Myocyte (in vitro differentiated cells): ENCODE data around the gene NEB. TPM values are rescaled to one million over a fixed set of nuclear protein-coding genes. Genes with fewer than 3 reads are reported as not detected.
"Not testable (repeated sequence)": the region's sequence is repeated elsewhere in the genome, so short reads cannot be mapped to it uniquely, and the experiment has no call there.

Experiments used
- DNase-seq: peaks from one replicate; pipeline ENCODE4 v3.0.0-alpha.2; 2012; ENCODE audit warnings: low read depth
- total RNA-seq: library from RNA; depleted of rRNA; stranded (reverse); fragments of >200 nt; gene quantifications from 2 replicates; pipeline ENCODE4 v1.2.3, GENCODE V29; 2014

The NEB gene
- total RNA-seq, 1 donor from 2014 or later: 1,145 TPM

DNA sequence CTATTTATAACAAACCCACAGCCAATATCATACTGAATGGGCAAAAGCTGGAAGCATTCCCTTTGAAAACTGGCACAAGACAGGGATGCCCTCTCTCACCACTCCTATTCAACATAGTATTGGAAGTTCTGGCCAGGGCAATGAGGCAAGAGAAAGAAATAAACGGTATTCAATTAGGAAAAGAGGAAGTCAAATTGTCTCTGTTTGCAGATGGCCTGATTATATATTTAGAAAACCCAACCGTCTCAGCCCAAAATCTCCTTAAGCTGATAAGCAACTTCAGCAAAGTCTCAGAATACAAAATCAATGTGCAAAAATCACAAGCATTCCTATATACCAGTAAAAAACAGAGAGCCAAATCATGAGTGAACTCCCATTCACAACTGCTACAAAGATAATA is 176.4 kb downstream of the NEB start:
- DNase-seq: not testable (repeated sequence)

- DNase-seq: no peak
Measured at GRCh38 chr2:151556121-151556520, 178.2 kb downstream of the NEB start.

GRCh38 chr2:151552287-151552686 is 182.0 kb downstream of the NEB start:
- no peak for DNase-seq

GRCh38 chr2:151551556-151551955 is 182.7 kb downstream of the NEB start:
- no peak for DNase-seq

DNA sequence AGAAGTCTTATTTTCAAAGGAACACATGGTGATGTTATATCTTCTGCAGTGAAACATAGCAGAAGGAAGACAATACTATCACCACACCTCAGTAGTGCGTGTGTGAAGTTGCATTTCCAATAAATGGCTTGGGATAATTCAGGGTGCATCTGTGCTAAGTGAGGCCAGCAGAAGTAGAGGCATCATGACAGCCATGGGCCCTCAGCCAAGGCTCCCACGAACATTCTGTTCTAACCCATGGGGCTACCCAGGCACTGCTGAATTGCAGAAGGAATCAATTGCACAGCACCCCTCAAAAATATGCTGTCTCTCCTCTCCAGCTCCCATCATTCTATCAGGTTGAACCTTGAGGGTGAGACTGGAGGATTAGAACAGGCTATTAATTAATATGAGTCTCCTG is 185.1 kb downstream of the NEB start:
- no peak for DNase-seq

DNA sequence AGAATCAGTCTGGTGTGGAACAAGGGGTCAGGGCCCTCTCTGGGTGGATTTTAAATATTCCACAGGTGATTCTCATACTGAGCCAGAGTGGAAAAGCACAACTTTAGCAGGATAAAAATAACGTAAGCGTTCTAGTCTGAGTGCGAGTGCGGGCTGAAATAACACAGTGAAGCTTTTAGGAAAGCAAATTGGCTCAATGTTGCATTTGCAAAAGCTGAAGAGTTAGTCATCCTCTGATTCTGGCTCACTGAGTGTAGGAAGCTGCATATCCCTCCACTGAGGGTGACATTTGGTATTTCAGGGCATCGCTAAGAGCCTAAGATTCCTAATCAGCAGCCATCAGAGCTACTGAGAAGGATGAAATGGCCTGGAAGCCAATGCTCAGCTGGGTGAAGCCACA is 189.8 kb downstream of the NEB start:
- DNase-seq: no peak

- DNase-seq: no peak
Measured at GRCh38 chr2:151543876-151544275, 190.4 kb downstream of the NEB start.

GRCh38 chr2:151534001-151534400 is 200.3 kb downstream of the NEB start:
- DNase-seq: no peak

GRCh38 chr2:151533127-151533526 is 201.1 kb downstream of the NEB start:
- DNase-seq: no peak

DNA sequence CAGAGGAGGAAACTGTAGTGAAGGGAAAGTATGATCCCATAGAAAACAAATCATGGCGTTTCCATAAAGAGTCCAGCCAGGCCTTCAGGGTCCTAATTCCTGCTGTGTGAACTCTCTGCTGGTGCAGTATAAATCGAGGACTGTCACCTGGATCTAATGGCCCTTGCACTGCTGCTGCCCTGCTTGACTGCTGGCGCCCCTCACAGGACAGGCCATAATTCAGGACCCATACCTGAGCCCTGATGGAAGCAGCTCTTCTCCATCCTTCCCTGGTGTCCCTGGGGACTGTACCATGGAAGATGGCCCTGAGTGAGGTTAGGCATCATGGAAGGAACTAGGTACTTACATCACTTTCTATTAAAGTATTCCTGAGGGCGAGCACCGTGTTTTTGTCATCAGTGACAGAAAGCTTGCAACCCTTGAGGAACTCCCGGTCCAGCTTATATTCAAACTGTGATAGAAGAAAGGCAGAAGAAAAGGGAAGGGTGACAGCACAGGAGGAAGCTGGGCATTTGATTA is 207.6 kb downstream of the NEB start:
- DNase-seq: no peak

DNA sequence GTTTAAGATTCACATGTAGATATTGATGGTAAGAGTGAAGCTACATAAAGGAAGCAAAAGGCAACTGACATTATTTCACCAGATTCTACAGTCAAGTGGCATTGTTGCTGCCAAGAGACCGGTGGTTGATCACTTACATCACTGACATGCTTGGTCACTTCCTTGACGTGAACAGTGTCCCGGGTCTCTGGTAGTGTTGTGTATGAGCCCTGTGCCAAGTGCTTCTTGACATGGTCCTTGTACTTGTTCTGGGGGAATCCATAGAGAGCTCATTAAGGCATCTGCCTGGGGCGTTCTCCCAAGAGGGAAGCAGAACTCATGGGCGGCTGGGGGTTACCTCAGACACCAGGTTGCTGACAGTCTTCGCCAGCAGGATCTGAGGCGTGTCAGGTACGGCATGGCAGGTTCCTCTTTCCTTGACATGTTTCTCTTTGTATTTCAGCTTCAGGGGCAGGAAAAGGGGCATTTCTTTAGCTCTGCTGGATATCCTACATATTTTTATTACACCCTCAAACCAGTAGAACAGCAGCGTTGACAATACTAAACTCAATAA is 208.4 kb downstream of the NEB start:
- no peak for DNase-seq

- DNase-seq: no peak
Measured at GRCh38 chr2:151523850-151524249, 210.4 kb downstream of the NEB start.

- no peak for DNase-seq
Measured at GRCh38 chr2:151522556-151522955, 211.7 kb downstream of the NEB start.

DNA sequence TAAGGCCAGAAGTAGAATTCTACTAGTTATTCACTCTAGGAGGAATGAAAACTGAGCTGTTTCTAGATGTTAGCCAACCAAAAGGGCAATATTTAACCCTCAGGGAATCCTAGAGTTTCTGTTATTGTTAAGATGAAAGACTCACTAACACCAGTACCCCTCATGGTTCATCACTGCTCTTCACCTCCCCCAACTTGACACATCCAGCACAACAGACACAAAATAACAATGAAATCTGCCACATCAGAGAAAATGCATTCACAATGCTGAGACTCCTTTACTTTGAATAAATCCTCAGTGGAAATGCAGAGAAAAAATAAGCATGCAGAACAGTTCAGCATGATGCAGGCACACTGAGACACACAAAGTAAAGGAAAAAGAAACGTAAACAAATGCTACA is 213.3 kb downstream of the NEB start:
- no peak for DNase-seq

DNA sequence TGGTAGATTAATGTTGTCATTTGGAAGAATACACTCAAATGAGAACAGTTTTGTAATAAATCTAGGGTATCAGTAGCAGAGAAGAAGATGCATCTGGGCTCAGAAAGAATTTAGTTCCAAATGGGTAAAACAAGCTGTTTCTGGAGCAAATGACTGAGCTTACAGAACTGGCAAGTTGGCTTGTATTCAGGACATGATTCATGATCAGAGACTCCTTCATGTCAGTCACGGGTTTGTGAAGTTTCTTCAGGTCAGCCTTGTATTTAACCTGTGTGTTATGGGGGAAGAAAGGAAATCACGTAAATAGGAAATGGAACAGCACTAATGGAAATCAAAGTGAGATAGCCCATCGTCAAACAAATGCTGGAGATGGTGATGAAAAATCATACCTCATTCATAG is 215.5 kb downstream of the NEB start:
- DNase-seq: peak; percentile 7

DNA sequence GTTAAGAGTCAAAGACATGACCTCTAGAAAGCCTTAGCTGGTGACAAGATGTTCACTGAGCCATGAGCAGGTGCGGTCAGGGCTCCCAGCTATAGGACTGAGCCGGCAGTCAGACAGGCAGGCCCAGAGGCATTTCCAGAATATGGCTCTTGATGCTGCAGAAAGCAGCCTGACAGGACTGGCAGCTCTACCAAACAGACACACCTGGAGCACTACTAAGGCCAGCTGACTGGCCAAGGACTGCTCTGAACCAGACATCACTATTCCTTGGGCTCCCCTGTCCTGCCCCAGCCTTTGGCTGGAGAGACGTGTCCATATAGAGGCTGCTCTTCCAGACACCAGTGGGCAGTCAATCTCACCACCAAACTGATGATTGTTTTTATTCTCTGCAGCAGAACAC is 225.8 kb downstream of the NEB start:
- no peak for DNase-seq

- DNase-seq: no peak
Measured at GRCh38 chr2:151506170-151506569, 228.1 kb downstream of the NEB start.

- DNase-seq: no peak
Measured at GRCh38 chr2:151498178-151498577, 236.1 kb downstream of the NEB start.

DNA sequence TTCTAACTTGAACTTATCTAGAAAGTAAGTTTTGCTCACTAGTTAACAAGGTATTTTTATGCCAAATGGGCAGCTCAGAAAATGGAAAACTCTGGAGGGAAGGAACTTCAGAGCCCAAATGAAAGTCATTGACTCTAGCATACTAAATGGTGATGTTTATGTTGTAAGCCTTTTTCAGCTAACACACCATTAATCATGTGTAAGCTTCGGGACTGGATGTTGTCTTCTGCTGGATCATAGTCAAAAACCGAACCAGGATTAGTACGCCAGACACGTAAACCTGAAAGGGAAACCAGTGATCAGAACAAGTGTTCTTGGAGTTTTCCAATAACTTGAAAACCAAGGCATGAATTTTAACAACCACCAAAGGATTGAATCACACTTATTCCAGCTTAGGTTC is 242.8 kb downstream of the NEB start:
- no peak for DNase-seq

DNA sequence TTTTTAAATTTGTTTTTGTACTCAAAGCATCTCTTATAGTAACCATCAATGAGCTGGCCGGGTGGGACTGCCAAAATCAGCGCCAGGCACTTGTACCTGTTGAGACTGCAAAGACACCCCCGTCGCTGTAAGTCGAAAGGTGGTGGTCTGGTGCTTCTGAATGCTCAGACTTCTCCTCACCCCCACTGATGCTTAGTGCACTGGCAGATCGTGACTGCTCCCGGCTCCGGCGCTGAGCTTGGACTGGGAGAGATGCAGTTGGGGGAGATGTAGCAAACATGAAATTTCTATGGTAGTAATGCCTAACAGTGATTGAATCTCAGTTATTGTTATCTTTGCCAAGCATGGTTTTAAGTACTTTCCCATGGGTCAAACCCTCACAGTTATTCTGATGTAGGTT is 244.0 kb downstream of the NEB start:
- DNase-seq: no peak

GRCh38 chr2:151486053-151486452 is 248.2 kb downstream of the NEB start:
- no peak for DNase-seq

GRCh38 chr2:151484100-151484499 is 250.2 kb downstream of the NEB start:
- DNase-seq: no peak

GRCh38 chr2:151483546-151483945 is 250.7 kb downstream of the NEB start:
- DNase-seq: no peak

DNA sequence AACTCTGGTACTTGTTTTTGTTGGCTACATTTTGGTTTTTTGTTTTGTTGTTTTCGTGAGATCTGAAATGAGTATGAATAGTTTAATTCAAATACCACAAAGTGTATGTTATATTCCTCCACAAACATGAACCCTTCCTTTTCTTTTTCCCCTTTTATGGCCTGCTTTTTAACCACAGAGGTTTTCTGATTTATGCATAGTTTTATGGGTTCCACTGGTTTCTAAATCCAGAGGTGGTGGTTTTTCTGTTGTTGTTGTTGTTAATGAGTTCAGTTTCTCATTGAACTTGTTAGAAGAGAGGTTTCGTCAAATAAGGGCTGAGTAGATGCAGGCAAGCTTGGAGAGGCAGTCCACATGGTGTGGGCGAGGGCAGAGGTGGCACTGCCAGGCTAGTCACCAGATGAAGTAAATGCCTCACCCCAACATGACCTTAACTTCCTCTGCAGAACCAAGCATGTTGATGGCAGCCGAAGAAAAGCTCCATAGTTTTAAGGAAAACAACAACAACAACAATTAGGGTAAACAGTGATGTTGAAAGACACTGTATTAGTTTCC is 252.0 kb downstream of the NEB start:
- DNase-seq: no peak
